SIG-M5 (cell line): ENCODE measurements around the gene MTX1.
"Not testable (repeated sequence)": the region's sequence is repeated elsewhere in the genome, so short reads cannot be mapped to it uniquely, and the experiment has no call there.

Experiments used
- DNase-seq: peaks from one replicate; lab custom pipeline; 2025; lab: John Stamatoyannopoulos, UW

Gene MTX1

GRCh38 chr1:155209312-155209721 lies 822 bp downstream of the MTX1 start:
- no peak for DNase-seq

GRCh38 chr1:155210314-155211104 lies 2.0 kb downstream of the MTX1 start:
- DNase-seq: no peak

- not testable (repeated sequence) for DNase-seq
Observed at GRCh38 chr1:155211381-155212050, 3.0 kb downstream of the MTX1 start.

- DNase-seq: not testable (repeated sequence)
Observed at GRCh38 chr1:155212051-155212440, 3.6 kb downstream of the MTX1 start.

GRCh38 chr1:155214702-155215101 lies 6.2 kb downstream of the MTX1 start:
- DNase-seq: not testable (repeated sequence)

GRCh38 chr1:155218854-155219591 lies 10.5 kb downstream of the MTX1 start:
- no peak for DNase-seq

- no peak for DNase-seq
Observed at GRCh38 chr1:155219592-155220031, 11.1 kb downstream of the MTX1 start.

GRCh38 chr1:155220211-155220965 lies 11.9 kb downstream of the MTX1 start:
- DNase-seq: not testable (repeated sequence)

- DNase-seq: peak; percentile 61
Observed at GRCh38 chr1:155223047-155223446, 14.6 kb downstream of the MTX1 start.

GRCh38 chr1:155225404-155225759 lies 16.9 kb downstream of the MTX1 start:
- not testable (repeated sequence) for DNase-seq

GRCh38 chr1:155226188-155226909 lies 17.9 kb downstream of the MTX1 start:
- DNase-seq: peak; percentile 95

- no peak for DNase-seq
Observed at GRCh38 chr1:155226910-155227260, 18.4 kb downstream of the MTX1 start.

GRCh38 chr1:155227261-155228095 lies 19.0 kb downstream of the MTX1 start:
- DNase-seq: peak; percentile 99

GRCh38 chr1:155228096-155228427 lies 19.6 kb downstream of the MTX1 start:
- DNase-seq: no peak

- not testable (repeated sequence) for DNase-seq
Observed at GRCh38 chr1:155231302-155231701, 22.8 kb downstream of the MTX1 start.

- not testable (repeated sequence) for DNase-seq
Observed at GRCh38 chr1:155232001-155232978, 23.8 kb downstream of the MTX1 start.

GRCh38 chr1:155233502-155233901 lies 25.0 kb downstream of the MTX1 start:
- not testable (repeated sequence) for DNase-seq

- DNase-seq: not testable (repeated sequence)
Observed at GRCh38 chr1:155235375-155235774, 26.9 kb downstream of the MTX1 start.

- no peak for DNase-seq
Observed at GRCh38 chr1:155236451-155236850, 28.0 kb downstream of the MTX1 start.
